Endothelial cell of umbilical vein (primary cell): ENCODE measurements around the gene KRTAP10-1. TPM values are rescaled to one million over a fixed set of nuclear protein-coding genes. Genes with fewer than 3 reads are reported as not detected.

Experiments
- BruUV-seq: library from RNA; stranded (reverse); fragments of 400-500 nt; replicated peaks from 2 replicates; lab custom pipeline; 2021; lab: Mats Ljungman, UMichigan
- CTCF ChIA-PET: fragments of 300-600, 350-600 bp; sonication (Branson Sonifier 250); formaldehyde crosslinking; loops from one replicate; lab custom pipeline; 2021; ENCODE audit warnings: antibody characterized with exemption, inconsistent platforms; lab: Charles Lee
- POLR2A ChIA-PET: fragments of 300-600, 350-600 bp; sonication (Branson Sonifier 250); formaldehyde crosslinking; loops from one replicate; lab custom pipeline; 2021; ENCODE audit warnings: antibody characterized with exemption, inconsistent platforms; lab: Charles Lee
- DNase-seq: peaks from one replicate; pipeline ENCODE4 v3.0.0-alpha.2; 2011; ENCODE audit warnings: low read depth, low spot score
- FAIRE-seq: peaks from 2 replicates; lab custom pipeline; 2011; peaks lifted over from hg19 to GRCh38; lab: Jason Lieb, UNC
- H2AFZ ChIP-seq: 2 replicates; pipeline ENCODE4 v1.6.0; 2012; ENCODE audit warnings: low read depth, low read length, control low read depth, inconsistent platforms
- H3K27ac ChIP-seq: 2 replicates; pipeline ENCODE4 v1.5.1; 2011; ENCODE audit warnings: low read depth, mild to moderate bottlenecking, control low read depth, low read length, moderate library complexity; ENCODE audit not compliant: insufficient read depth
- H3K27me3 ChIP-seq, 2 experiments: 2 replicates each; pipeline versions ENCODE4 v1.6.0 to v1.6.1; 2011; ENCODE audit warnings: low read length in 2 of 2, mixed read lengths in 1 of 2; ENCODE audit not compliant: control insufficient read depth in 2 of 2, insufficient read depth in 2 of 2
- H3K36me3 ChIP-seq, 2 experiments: 2 replicates in 1 of 2; 3 replicates in 1 of 2; pipeline ENCODE4 v1.5.1; 2011; ENCODE audit warnings: low read length in 2 of 2, mild to moderate bottlenecking in 1 of 2, moderate library complexity in 1 of 2; ENCODE audit not compliant: control insufficient read depth in 2 of 2, insufficient read depth in 2 of 2; ENCODE audit errors: extremely low read depth in 1 of 2
- H3K4me1 ChIP-seq: 3 replicates; pipeline ENCODE4 v1.5.1; 2011; ENCODE audit warnings: mild to moderate bottlenecking, low read length; ENCODE audit not compliant: control insufficient read depth, insufficient read depth; ENCODE audit errors: extremely low read depth
- H3K4me2 ChIP-seq: 2 replicates; pipeline ENCODE4 v1.6.1; 2011; ENCODE audit warnings: low read length, control low read depth, mixed read lengths; ENCODE audit not compliant: insufficient read depth
- H3K4me3 ChIP-seq, 3 experiments: fragments of 200-600 bp in 1 of 3; sonication (generic), shearing (Covaris generic) in 1 of 3; replicated peaks in 1 of 3; 2 replicates each; pipeline ENCODE4 v1.5.1; 2011 to 2016; ENCODE audit warnings: control low read depth in 3 of 3, low read length in 3 of 3, mild to moderate bottlenecking in 2 of 3, inconsistent platforms in 1 of 3, low read depth in 1 of 3, moderate library complexity in 1 of 3; ENCODE audit not compliant: insufficient read depth in 1 of 3
- H3K79me2 ChIP-seq: 2 replicates; pipeline ENCODE4 v1.6.0; 2012; ENCODE audit warnings: low read length, inconsistent platforms; ENCODE audit not compliant: control insufficient read depth, insufficient read depth
- H3K9ac ChIP-seq: replicated peaks from 2 replicates; pipeline ENCODE3; 2011; ENCODE audit warnings: low read length, control low read depth; ENCODE audit not compliant: insufficient read depth; ENCODE audit errors: extremely low read depth
- H3K9me1 ChIP-seq: replicated peaks from 3 replicates; pipeline ENCODE4 v1.6.0; 2011; ENCODE audit warnings: mild to moderate bottlenecking, low read length; ENCODE audit not compliant: control insufficient read depth, insufficient read depth; ENCODE audit errors: extremely low read depth
- H3K9me3 ChIP-seq: replicated peaks from 2 replicates; pipeline ENCODE4 v1.5.1; 2012; ENCODE audit warnings: low read length, inconsistent platforms; ENCODE audit not compliant: control insufficient read depth, insufficient read depth
- H4K20me1 ChIP-seq: replicated peaks from 2 replicates; pipeline ENCODE3; 2011; ENCODE audit warnings: mild to moderate bottlenecking, low read length; ENCODE audit not compliant: control insufficient read depth, insufficient read depth; ENCODE audit errors: extremely low read depth
- CTCF ChIP-seq, 2 donors: IDR thresholded peaks; 1 replicate in 1 of 2; 2 replicates in 1 of 2; pipeline ENCODE4 v1.5.1; 2011; ENCODE audit warnings: low read length in 2 of 2, mild to moderate bottlenecking in 2 of 2, moderate library complexity in 2 of 2, control low read depth in 1 of 2, inconsistent platforms in 1 of 2, low read depth in 1 of 2; ENCODE audit not compliant: insufficient read depth in 1 of 2; ENCODE audit errors: extremely low read depth in 1 of 2
- EZH2 ChIP-seq: IDR thresholded peaks from 2 replicates; pipeline ENCODE4 v1.6.1; 2012; ENCODE audit warnings: borderline replicate concordance, low read depth, mild to moderate bottlenecking, moderate library complexity, low read length, inconsistent platforms; ENCODE audit not compliant: severe bottlenecking
- FOS ChIP-seq: IDR thresholded peaks from 2 replicates; pipeline ENCODE4 v1.6.1; 2011; ENCODE audit warnings: mild to moderate bottlenecking, low read length, moderate library complexity, borderline replicate concordance; ENCODE audit not compliant: insufficient read depth
- GATA2 ChIP-seq: IDR thresholded peaks from 2 replicates; pipeline ENCODE4 v1.7.0; 2011; ENCODE audit warnings: low read depth, mild to moderate bottlenecking, moderate library complexity, mixed read lengths, low read length; ENCODE audit not compliant: insufficient read length, insufficient read depth
- JUN ChIP-seq: IDR thresholded peaks from 2 replicates; pipeline ENCODE4 v1.6.1; 2011; ENCODE audit warnings: borderline replicate concordance, low read depth; ENCODE audit not compliant: insufficient read length, insufficient read depth
- MAX ChIP-seq: IDR thresholded peaks from 2 replicates; pipeline ENCODE4 v1.6.1; 2011; ENCODE audit not compliant: insufficient read depth, insufficient read length
- MYC ChIP-seq: IDR thresholded peaks from one replicate; pipeline ENCODE4 v1.6.1; 2011; ENCODE audit warnings: mild to moderate bottlenecking, low read depth, low read length
- POLR2A ChIP-seq: IDR thresholded peaks from 2 replicates; pipeline ENCODE4 v1.6.1; 2012; ENCODE audit warnings: low read depth, mild to moderate bottlenecking, control low read depth, low read length
- POLR2AphosphoS5 ChIP-seq: IDR thresholded peaks from 2 replicates; pipeline ENCODE4 v1.6.1; 2012; ENCODE audit warnings: low read depth, mild to moderate bottlenecking, control low read depth, low read length, moderate library complexity; ENCODE audit not compliant: insufficient read depth
- dilution Hi-C: fragments of 300-500 bp; cut with MboI; formaldehyde crosslinking; loops from one replicate; pipeline ENCODE4 v1.15.0; 2019; ENCODE audit warnings: low sequenced_read_pairs; ENCODE audit not compliant: extremely low pct_ligation_motif_present
- intact Hi-C: fragments of 100-400 bp; cut with micrococcal nuclease; formaldehyde crosslinking; loops from one replicate; pipeline ENCODE4 v1.10.0; 2022
- polyA plus RNA-seq, 4 experiments: library from polyadenylated mRNA; depleted of rRNA in 3 of 4; stranded (reverse) in 3 of 4; unstranded in 1 of 4; fragments of >200 nt; gene quantifications; 2 replicates each; pipeline versions ENCODE4 v1.2.1 to v1.2.3, GENCODE V29; 2011 to 2012; ENCODE audit warnings: missing spikeins in 1 of 4
- total RNA-seq: library from RNA; stranded (reverse); gene quantifications from 2 replicates; pipeline ENCODE4 v1.2.3, GENCODE V29; 2021

The KRTAP10-1 gene
- total and polyA plus RNA-seq, 2 donors (not counting 3 experiments of a cell fraction or from before 2014, with no cell fraction given), result not detected

- BruUV-seq, result no TSS peak
- H3K9me1 ChIP-seq, result no peaks in the 10 kb centered on the region
- FAIRE-seq (no peak), DNase-seq (no peak)
- POLR2A ChIA-PET, result no interaction called here
- H3K9ac ChIP-seq, result no peak overlapping the region
- H3K27ac ChIP-seq, result no peak overlapping the region
- no peaks in the 10 kb centered on the region for H3K27me3 ChIP-seq
- H3K4me3 ChIP-seq, result no peak overlapping the region
- H3K36me3 ChIP-seq, result no peaks in the 10 kb centered on the region
- no peak overlapping the region for H2AFZ ChIP-seq
- H4K20me1 ChIP-seq, result no peaks in the 10 kb centered on the region
- CTCF ChIA-PET, result interaction anchor here (0.7 to 5.1 kb wide), 3 partner anchors 281 to 427 kb away, joined by 3 to 125 read pairs (median 22); partner anchors contain the start of gene SLX9
- TF ChIP-seq MYC (no peak), CTCF (IDR thresholded peaks at IDR 0.05; ENCODE audit: extremely low read depth in 1 of 2, insufficient read depth in 1 of 2, low read depth in 1 of 2, low read length in 2 of 2) (no peak), MAX (no peak), JUN (no peak), FOS (no peak), POLR2AphosphoS5 (no peak), POLR2A (no peak), GATA2 (no peak), EZH2 (no peak)
- intact Hi-C loops, result loop anchor here (10.0 kb wide), 1 partner anchor 422 kb away; no protein-coding TSS in a partner anchor
- no peaks in the 10 kb centered on the region for H3K79me2 ChIP-seq
- no peak overlapping the region for H3K4me2 ChIP-seq
- no peaks in the 10 kb centered on the region for H3K4me1 ChIP-seq
- dilution Hi-C loops, result no loop called here
- H3K9me3 ChIP-seq, result no peaks in the 10 kb centered on the region
Observed at GRCh38 chr21:44512496-44513388, 27.3 kb downstream of the KRTAP10-1 start.
